Measurements from ENCODE around the gene CDCP1. TPM values are rescaled to one million over a fixed set of nuclear protein-coding genes. Genes with fewer than 3 reads are reported as not detected.

The CDCP1 gene
- total RNA-seq, 6 donors from 2014 or later, result 9.9 to 32.7 (median 19.2) TPM

DNA sequence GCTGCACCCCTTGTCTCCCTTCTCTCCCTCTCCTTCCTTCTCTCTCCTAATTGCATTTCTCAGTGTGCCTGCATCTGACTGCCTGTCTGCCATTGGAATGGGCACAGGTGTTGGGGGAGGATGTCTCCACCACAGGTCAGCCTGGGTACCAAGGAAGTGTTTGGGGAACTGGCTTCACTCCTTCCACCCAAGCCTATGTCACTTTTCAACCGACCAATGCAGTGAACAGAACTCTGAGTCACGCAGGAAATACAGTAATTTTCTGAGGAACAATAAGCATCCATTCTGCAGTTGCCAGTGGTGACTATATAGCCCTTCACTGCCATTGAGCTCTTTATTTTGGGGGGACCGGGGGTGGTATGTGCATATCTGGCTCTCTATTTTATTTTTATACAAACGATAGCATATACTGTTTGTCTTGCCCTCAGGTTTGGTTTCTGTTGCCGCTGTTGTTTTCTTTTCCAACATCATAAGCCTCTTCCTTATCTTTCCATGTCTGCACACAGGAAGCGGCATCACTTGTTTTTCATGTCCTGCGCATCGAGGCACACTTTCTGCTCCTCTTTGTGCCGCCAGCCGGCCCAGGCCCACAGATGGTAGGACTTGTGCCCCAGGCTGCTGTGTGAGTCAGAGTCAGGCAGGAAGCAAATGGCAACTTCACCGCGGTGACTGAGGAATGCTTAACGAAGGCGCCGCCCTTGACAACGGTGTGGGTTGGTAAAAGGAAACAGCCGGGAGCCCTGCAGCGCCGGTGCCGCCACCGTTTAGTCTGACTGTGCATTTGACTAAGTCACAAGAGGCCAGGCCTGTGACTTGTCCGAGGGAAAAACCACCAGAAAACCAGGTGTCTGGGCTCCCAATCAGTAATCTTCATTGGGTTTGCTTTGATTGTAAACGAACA is 21.1 kb upstream of the CDCP1 start:
- TF ChIP-seq POLR2AphosphoS5 (IDR thresholded peaks at IDR 0.05) (peak in 1 of 2 donors; percentile 60), POLR2A (IDR thresholded peaks at IDR 0.05) (peak in 1 of 4 donors; percentile 55)
- TF ChIP-seq, protein P1, sequence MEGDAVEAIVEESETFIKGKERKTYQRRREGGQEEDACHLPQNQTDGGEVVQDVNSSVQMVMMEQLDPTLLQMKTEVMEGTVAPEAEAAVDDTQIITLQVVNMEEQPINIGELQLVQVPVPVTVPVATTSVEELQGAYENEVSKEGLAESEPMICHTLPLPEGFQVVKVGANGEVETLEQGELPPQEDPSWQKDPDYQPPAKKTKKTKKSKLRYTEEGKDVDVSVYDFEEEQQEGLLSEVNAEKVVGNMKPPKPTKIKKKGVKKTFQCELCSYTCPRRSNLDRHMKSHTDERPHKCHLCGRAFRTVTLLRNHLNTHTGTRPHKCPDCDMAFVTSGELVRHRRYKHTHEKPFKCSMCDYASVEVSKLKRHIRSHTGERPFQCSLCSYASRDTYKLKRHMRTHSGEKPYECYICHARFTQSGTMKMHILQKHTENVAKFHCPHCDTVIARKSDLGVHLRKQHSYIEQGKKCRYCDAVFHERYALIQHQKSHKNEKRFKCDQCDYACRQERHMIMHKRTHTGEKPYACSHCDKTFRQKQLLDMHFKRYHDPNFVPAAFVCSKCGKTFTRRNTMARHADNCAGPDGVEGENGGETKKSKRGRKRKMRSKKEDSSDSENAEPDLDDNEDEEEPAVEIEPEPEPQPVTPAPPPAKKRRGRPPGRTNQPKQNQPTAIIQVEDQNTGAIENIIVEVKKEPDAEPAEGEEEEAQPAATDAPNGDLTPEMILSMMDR (IDR thresholded peaks at IDR 0.05), result no peak
- DNase-seq, result peak; percentile 89 to 96
- Histone ChIP-seq H3K27me3 (no peaks in the 10 kb centered on the region), H3K4me3 (no peak overlapping the region), H3K36me3 (no peaks in the 10 kb centered on the region), H3K9me3 (no peaks in the 10 kb centered on the region), H3K4me1 (peaks cover 6 to 18% (median 11%) of the 10 kb centered on the region in 4 donors), H3K27ac (peak overlapping the region in 2 of 4 donors; percentile 22 to 43)
- WGBS, 2 donors, result 17 to 19% methylated on average over 20 to 23 of the region's 23 CpGs
- ATAC-seq (ENCODE audit: low FRiP score in 2 of 2), result peak; percentile 94 to 95

DNA sequence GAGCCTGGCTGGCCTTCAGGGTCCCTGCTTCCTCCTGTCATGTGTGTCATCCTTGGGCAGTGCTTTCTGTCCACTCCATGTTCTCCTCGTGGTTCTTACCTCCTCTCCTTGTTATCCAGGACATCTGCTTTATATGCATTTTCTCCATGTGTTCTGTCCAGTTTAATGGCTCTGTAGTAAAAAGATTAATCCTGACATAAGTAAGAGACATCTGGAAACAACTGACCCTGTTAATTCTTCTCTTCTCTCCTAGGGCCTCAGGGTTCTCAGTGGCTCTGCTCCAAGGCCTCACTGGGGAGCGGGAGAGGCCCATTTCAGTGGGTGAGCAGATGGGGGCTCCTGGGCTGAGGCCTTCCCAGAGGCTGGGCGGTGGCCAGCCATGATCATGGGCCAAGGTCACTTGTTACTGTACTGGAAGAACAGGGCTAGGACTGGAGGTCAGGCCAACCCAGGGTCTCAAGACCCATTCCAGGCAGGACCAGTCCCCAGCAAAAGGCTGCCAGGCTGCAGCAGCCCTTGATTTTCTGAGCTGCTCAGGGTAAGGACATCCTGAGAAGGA is 20.2 kb upstream of the CDCP1 start:
- Histone ChIP-seq H3K9me3 (no peaks in the 10 kb centered on the region), H3K4me3 (no peak overlapping the region), H3K27me3 (no peaks in the 10 kb centered on the region), H3K27ac (no peak overlapping the region), H3K36me3 (no peaks in the 10 kb centered on the region), H3K4me1 (peaks cover 6 to 18% (median 11%) of the 10 kb centered on the region in 4 donors)
- DNase-seq, result no peak
- no peak for ATAC-seq (ENCODE audit: low FRiP score in 2 of 2)
- 95 to 98% methylated on average over 2 of the region's 3 CpGs for WGBS, 2 donors
- TF ChIP-seq EP300 (IDR thresholded peaks at IDR 0.05), result no peak
- no peak for TF ChIP-seq POLR2A (IDR thresholded peaks at IDR 0.05)
- TF ChIP-seq, protein P1 (IDR thresholded peaks at IDR 0.05), result no peak
- TF ChIP-seq POLR2AphosphoS5 (IDR thresholded peaks at IDR 0.05), result no peak

DNA sequence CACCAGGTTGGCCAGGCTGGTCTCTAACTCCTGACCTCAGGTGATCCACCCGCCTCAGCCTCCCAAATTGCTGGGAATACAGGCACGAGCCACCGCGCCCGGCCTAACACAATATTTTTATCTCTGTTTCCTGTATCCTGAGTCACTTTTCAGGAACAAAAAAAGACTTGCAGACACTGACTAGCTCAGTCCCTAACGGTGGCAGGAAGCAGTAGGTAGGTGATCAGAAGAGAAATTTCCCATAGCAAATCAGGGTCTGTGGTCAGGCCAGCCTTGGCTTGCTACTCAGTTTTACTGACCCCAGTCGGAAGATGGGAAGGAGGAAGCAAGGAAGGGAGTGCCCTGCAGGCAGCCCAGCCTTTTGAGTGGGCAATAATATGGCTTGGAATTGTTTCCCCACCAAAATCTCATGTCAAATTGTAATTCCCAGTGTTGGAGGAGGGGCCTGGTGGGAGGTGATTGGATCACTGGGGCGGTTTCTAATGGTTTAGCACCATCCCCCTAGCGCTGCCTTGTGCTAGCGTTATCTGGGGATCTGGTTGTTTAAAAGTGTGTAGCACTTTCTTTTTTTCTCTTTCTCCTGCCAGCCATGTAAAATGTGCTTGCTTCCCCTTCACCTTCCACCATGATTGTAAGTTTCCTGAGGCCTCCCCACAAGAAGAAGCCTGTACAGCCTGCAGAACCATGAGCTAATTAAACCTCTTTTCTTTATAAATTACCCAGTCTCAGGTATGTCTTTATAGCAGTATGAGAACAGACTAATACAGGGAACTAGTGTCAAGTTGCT is 19.5 kb upstream of the CDCP1 start:
- Histone ChIP-seq H3K36me3 (no peaks in the 10 kb centered on the region), H3K27ac (no peak overlapping the region), H3K27me3 (no peaks in the 10 kb centered on the region), H3K4me3 (no peak overlapping the region), H3K4me1 (peaks cover 6 to 18% (median 11%) of the 10 kb centered on the region in 4 donors), H3K9me3 (no peaks in the 10 kb centered on the region)
- no peak for DNase-seq
- TF ChIP-seq POLR2AphosphoS5 (IDR thresholded peaks at IDR 0.05) (no peak), EP300 (IDR thresholded peaks at IDR 0.05) (no peak), POLR2A (IDR thresholded peaks at IDR 0.05) (no peak)
- TF ChIP-seq, protein P1 (IDR thresholded peaks at IDR 0.05), result no peak
- 73 to 76% methylated on average over 10 of the region's 10 CpGs for WGBS, 2 donors
- ATAC-seq (ENCODE audit: low FRiP score in 2 of 2), result no peak

DNA sequence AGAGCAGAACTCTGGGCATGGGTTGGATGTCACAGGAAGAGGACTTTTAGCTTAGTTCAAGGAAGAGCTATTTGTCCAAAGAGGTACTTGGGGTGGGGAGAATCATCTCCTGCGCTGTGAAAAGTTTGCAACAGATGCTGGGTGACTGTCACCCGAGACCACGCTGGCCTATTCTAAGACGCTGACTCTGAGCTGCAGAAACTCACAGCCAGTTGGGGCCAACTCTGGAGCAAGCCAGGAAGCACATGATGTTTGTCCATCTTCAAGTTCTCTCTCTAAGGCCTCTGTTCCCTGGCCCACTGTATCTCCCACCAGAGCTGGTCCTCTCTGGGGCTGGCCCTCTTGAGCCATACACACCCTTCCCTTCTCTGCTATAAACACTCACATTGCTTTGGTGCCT is 17.9 kb upstream of the CDCP1 start:
- DNase-seq (no peak), ATAC-seq (ENCODE audit: low FRiP score in 2 of 2) (no peak)
- Histone ChIP-seq H3K27me3 (no peaks in the 10 kb centered on the region), H3K4me1 (peaks cover 6 to 18% (median 11%) of the 10 kb centered on the region in 4 donors), H3K36me3 (no peaks in the 10 kb centered on the region), H3K4me3 (no peak overlapping the region), H3K9me3 (no peaks in the 10 kb centered on the region), H3K27ac (no peak overlapping the region)
- no peak for TF ChIP-seq POLR2AphosphoS5 (IDR thresholded peaks at IDR 0.05)
- TF ChIP-seq, protein P1 (IDR thresholded peaks at IDR 0.05), result no peak
- no peak for TF ChIP-seq EP300 (IDR thresholded peaks at IDR 0.05)
- no peak for TF ChIP-seq POLR2A (IDR thresholded peaks at IDR 0.05)
- 81 to 84% methylated on average over 4 of the region's 4 CpGs for WGBS, 2 donors

All from upper lobe of left lung (tissue), 6 donors.